Tongue (tissue), 2 donors: Measurements from ENCODE around the gene LAPTM4A. TPM values are rescaled to one million over a fixed set of nuclear protein-coding genes. Genes with fewer than 3 reads are reported as not detected.
"Not testable (repeated sequence)": the region's sequence is repeated elsewhere in the genome, so short reads cannot be mapped to it uniquely, and the experiment has no call there.

ENCODE experiments used
- DNase-seq: peaks from one replicate; pipeline ENCODE4 v3.0.0-alpha.2; 2015
- total RNA-seq: library from RNA; depleted of rRNA; stranded (reverse); fragments of >200 nt; gene quantifications from one replicate; pipeline ENCODE4 v1.2.3, GENCODE V29; 2014

Gene LAPTM4A
- total RNA-seq, 1 donor from 2014 or later, result 190 TPM

- no peak for DNase-seq
Observed at GRCh38 chr2:20076757-20077156, 25.3 kb upstream of the LAPTM4A start.

- no peak for DNase-seq
Observed at GRCh38 chr2:20074901-20075300, 23.5 kb upstream of the LAPTM4A start.

- DNase-seq, result not testable (repeated sequence)
Observed at GRCh38 chr2:20074046-20074648, 22.7 kb upstream of the LAPTM4A start.

GRCh38 chr2:20073460-20073859 is 22.0 kb upstream of the LAPTM4A start:
- no peak for DNase-seq

- no peak for DNase-seq
Observed at GRCh38 chr2:20072436-20073158, 21.2 kb upstream of the LAPTM4A start.

DNA sequence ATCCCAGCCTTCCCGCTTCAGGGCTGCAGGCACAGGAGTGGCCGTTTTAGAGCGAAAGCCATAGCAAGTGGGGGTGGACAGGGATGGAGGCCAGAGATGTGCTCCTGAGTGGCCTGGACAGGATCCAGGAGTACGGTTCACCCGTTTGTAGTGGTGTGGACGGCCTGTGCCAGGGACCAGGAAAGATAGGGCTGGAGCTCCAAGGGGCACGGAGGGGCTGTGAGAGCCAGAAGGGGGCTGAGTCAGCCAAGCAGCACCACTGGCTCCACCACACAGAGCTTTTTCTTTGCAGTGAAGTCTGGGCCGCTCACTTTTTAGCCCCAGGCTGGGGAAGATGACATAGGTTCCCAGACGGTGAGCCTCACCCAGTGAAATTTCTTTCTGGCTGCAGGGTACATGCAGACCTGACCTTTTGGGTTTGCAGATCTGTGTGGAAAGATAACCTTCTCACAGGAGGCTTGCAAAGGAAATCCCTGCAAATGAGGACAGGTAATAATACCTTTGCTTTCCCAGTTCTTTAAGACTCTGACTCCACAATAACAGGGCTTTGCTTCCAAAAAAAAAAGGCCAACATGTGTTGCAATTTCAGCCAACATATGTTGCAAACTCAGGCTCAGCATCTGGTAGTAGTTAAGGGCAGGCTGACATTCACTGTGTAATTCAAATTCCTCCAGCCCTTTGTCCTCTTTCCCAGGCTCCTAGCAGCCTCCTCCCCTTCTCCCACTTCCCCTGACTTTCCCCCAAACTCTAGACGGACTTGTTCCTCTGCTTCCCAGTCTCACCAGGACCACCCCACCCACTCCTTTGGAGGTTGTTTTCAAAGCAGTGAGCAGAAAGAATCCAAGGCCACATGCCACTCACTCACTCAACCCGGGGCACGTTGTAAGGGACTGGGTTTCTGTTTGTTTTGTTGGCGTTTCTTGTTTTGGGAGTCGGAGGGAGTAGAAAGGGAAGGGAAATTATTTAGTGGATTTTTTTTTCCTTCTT is 20.3 kb upstream of the LAPTM4A start:
- peak; percentile 94 for DNase-seq

- no peak for DNase-seq
Observed at GRCh38 chr2:20069756-20070155, 18.3 kb upstream of the LAPTM4A start.

DNA sequence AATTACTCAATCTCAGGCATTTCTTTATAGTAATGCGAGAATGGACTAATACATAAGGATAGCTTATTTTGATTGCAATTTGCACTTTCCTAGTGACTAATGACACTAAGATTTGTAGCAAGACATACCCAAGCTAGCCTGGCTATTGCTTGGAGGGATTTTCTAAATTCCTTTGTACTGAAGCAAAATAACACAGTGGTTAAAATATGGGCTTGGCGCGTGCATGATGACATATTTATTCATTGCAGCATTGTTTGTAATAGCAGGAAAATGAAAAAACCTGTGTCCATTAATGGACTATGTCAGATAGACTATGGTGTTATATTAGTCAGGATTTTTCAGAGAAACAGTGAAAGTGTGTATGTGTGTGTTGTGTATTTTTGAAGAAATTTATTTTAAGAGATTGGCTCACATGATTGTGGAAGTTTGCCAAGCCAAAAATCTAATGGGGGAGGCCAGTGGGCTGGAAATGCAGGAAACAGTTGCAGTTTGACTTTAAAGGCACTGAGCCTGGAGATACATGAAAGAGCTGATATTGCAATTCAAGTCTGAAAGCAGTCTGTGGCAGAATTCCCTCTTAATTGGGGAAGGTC is 16.7 kb upstream of the LAPTM4A start:
- DNase-seq, result no peak

DNA sequence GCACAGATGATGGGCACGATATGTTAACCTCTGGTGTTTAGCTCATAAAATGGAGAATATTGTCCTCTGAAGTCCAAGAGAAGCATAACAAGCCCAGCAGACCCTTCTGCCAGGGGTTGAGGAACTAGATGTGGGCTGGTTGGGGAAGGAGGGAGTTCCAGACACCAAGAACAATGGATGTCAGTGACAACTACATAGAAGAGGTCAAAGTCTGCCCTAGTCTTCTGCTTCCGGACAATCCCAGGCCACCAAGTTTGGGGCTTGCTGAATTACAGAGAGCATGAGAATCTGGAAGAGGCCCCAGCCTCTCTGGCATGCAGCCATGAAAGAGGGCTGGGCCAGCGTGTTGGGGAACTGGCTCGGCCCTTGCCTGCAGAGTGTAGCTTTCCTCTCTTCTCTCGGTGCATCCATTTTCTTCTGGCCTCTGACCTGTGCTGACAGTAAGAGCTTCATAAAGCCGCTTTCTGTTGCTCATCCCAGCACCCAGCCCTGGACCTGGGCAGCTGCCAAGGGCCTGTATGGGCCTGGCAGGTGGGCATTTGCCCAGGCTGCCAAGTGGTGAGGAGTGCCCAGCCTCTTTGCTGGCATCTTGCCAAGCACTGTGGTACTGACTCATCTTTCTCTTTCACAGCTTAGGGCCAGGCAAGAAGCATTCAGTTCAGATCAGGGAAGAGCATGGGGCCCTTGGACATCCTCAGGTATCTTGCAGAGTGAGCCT is 14.6 kb upstream of the LAPTM4A start:
- DNase-seq, result peak; percentile 94

DNA sequence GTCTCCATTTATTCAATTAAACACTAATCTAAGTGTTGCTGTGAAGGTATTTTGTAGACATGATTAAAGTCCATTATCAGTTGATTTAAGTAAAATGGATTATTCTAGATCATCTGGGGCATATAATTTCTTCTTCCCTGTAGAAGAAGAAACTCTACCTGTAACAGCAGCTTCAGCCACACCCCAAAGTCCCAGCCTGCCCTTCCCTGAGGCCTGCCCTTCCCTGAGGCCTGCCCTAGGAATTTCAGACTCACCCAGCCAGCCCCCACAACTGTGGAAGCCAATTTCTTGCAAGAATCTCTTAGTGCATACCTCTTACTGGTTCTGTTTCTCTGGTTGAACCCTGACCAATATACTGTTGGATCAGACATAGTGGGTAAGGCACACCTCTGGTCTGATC is 13.4 kb upstream of the LAPTM4A start:
- no peak for DNase-seq

GRCh38 chr2:20064421-20064820 is 13.0 kb upstream of the LAPTM4A start:
- DNase-seq, result no peak

DNA sequence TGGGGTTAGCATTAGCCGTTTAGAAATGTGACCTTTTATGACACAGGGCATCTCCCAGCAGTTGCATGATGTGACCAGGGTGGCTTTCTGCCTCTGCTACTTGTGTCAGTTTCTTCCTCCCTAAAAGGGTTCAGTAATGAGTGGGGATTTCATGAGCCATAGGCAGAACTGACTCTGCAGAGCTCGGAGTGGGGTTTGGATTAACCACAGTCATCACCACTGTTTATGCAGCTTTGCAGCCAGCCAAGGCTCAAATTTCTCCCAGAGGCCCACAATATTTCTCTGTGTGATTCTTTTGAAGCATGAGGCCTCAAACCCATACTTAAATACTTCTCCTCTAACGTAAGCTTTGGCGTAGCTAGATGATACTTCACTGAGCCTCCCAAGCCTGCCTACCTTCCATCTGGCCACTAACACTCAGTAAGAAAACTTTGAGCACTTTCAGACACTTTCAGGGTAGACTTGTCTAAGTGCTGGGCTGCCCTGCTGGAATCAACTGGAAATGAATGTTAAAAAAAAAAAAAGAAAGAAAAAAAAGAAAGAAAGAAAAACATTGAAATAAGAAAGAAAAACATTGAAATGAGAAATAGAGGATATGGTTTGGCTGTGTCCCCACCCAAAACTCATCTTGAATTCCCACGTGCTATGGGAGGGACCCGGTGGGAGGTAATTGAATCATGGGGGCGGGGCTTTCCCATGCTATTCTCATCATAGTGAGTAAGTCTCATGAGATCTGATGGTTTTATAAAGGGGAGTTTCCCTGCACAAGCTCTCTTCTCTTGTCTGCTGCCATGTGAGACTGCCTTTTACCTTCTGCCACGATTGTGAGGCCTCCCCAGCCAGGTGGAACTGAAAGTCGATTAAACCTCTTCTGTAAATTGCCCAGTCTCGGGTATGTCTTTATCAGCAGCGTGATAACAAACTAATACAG is 11.5 kb upstream of the LAPTM4A start:
- DNase-seq, result peak; percentile 95

- no peak for DNase-seq
Observed at GRCh38 chr2:20061940-20062339, 10.5 kb upstream of the LAPTM4A start.

DNA sequence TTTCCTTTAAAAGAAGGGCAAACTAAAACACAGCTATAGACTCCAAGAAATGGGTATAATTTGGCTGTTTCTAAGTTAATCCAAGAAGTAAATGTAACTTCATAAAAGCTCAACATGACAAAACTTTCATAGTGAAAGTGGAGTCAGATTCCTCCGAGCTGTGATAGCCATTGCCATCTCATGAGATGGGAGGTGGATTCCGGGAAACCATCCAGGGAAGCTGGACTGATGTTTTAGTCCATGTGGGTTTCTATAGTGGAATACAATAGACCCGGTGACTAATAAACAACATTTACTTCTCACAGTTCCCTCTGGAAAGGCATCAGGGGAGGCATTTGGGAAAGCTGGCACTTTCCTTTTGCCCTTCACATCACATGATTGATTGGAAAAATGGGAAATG is 10.0 kb upstream of the LAPTM4A start:
- DNase-seq, result no peak

- DNase-seq, result no peak
Observed at GRCh38 chr2:20060106-20060505, 8.7 kb upstream of the LAPTM4A start.

DNA sequence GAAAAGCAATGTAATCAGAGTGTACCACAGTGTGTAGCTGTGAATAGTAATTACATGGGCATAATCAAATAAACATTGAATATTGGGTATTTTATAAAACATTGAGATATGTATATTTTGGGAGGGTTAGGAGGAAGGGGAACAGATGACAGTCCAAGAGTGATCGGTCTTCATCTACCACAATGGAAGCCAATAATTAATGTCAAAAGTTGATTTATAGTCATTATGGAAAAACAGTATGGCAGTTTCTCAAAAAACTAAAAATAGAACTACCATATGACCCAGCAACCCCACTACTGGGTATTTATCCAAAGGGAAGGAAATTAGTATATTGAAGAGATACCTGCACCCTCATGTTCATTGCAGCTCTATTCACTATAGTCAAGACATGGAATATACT is 5.8 kb upstream of the LAPTM4A start:
- DNase-seq, result no peak

DNA sequence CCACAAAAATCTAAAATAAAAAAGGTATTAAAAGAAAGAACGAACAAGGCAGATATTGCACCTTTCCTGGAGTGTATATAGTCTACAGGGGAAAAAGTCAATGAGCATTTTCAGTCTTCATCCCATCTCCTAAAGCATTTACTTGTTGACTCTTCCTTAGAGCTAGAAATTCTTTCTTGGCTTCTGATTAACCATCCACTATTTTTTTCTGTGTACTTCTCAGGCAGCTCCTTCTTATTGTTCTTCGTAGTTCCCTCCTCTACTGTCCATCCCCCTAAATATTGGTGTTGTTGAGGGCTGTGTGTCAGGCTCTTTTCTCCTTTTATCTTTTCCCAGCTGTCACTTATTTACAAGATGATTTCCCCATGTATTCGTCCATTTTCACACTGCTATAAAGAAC is 3.5 kb upstream of the LAPTM4A start:
- no peak for DNase-seq

DNA sequence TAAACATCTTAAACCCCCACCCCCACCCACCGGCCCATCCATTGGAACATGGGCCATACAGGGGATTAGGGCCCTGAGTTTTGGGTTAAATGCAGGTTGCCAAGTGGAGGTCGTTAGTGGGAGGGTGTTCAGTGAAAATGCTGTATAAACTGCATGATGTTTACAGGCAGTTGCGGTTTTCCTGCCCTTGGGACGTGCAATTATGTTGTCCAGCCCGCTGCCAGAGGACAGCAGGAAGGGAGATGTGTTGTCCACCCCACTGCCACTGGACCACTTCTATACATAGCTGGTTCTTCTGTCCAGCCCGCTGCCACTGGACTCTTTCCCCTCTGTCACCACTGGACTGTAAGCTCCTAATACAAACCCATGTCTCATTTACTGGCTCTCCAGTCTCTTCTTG is 2.7 kb upstream of the LAPTM4A start:
- DNase-seq, result no peak

- DNase-seq, result peak; percentile 88
Observed at GRCh38 chr2:20052861-20053281, 1.4 kb upstream of the LAPTM4A start.

DNA sequence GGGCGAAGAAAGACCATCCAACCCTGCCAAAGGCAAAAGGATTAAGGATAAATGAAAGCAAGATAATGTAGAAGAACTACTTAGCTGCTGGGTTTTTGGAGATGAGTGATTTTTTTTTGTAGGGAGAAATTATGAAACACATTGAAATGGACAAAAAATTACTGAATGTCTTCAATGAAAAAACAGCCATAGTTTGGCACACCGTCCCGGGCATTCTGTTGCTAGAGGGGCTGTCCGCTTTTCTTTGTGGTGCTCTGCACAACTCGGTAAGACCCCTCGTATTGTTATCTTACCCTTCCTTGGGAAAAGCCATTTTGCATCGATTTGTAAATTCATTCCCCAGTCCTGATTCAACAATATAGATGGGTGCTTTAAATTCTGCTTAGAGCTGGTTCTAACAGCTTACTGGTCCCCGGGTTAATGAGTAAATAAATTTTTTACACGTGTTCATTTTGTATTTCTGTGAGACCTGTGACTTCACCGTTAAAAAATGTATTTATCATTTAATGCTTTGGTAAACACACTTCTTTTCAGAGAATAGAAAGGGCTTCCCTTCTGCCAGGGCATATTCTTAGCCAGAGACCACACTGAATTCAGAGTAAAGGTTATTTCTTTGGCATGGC is 912 bp upstream of the LAPTM4A start:
- no peak for DNase-seq
